UCSD-AML1 (cell line): Measurements from ENCODE around the gene GALNT1.

Experiments used
- DNase-seq: peaks from one replicate; lab custom pipeline; 2025; ENCODE audit not compliant: unreplicated experiment; lab: John Stamatoyannopoulos, UW

Gene GALNT1

DNA sequence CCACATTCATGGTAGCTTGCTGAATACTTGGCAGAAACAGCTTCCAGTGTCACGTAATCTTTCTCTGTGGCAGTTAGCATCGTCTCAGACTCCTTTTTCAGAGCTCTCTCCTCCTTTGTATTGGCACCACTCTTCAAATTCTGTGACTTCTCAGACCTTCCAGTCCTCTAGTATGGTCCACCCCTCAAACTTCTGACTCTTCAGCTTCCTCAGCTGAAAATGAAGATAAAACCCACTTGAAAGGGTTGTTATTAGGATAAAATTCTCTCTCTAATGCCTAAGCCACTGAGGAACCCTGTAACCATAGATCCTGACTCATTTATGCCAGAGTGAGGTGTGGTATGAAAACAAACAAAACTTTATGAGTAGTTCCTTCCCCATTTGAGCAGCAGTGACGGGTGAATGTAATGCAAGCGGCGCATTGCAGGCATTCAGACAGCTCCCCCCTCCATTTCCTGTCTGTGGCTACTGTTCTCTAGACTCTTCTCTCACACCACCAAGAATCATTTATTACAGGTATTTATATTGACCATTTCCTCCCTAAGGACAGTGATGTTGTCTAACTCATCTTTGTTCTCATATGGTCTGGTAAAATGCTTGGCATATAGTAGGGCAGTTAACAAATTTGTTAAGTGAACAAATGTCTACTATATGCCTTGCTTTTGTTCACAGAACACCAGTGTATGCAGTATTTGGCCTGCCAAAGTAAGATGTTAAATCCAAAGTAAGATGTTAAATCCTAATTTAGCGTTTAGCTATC lies 35.3 kb downstream of the GALNT1 start:
- peak; percentile 58 for DNase-seq

DNA sequence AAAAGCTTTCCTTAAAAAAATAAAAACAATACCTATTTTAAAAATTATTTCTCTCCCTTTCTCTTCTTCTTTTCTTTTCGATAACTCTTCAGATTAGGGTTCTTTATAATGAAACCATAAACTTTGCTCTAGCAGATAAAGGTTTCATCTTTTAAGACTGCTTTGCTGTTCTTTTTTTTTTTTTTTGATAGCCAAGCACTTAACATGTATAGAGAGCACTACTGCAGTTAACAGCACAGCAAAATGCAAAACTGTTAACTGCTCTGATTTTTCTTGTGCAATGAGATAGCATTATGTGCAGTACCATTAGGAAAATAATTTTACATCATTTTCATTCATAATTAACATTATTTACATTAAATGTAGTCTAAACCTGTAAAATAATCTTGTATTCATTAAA lies 36.3 kb downstream of the GALNT1 start:
- no peak for DNase-seq

DNA sequence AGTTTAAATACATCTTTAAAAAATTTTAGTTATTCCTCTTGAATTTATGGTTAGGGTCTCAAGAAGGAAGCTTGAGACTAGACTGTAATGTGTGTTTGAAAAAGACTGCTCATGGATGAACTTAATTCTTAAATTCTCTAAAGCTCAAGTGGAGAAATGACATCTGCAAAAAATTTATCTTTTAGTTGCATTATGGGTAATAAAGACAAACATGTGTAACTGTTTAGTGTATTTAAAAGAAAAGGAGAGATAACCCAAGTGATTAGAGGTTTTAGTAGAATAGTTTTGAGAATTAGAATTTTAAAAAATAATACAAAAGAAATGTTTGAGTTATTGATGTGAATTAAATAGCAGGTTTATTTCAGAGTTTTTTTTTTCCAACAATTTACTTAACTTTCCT lies 36.7 kb downstream of the GALNT1 start:
- DNase-seq, result no peak

DNA sequence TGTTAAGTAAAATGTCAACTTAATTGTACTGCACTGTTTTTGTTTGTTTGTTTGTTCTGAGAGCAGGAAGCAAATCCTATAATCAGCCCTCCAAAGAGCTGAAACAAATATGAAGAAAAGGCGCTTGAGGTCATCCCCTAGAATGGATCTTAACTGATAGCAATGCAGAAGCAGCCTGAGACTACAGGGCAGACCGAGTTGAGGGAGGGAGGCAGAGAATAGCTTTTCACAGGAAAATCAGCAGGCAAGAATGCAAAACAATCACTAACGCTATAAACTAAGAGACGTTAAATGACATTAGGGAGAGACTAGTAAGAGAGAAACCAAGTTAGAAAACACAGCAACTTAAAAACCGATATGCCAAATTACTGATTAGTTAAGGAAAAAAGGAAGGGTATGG lies 37.2 kb downstream of the GALNT1 start:
- DNase-seq, result no peak

DNA sequence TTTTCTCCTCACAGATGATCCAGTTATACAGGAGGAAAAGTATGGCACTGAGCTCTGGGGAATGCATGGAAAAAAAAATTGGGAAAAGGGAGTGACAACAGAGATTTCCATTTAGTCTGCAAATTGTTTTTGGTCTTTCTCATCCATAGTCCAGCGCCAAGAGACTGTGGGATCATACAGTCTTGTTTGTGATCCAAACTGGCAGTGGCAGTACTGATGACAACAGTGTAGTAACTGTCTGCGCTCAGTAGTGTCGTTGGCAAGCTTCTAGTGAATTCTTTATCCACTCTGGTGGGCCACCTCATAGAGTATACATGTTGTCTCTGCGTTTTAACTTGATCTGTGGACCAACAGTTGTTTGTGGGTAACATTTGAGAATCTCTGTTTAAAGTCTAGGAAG lies 37.9 kb downstream of the GALNT1 start:
- no peak for DNase-seq

DNA sequence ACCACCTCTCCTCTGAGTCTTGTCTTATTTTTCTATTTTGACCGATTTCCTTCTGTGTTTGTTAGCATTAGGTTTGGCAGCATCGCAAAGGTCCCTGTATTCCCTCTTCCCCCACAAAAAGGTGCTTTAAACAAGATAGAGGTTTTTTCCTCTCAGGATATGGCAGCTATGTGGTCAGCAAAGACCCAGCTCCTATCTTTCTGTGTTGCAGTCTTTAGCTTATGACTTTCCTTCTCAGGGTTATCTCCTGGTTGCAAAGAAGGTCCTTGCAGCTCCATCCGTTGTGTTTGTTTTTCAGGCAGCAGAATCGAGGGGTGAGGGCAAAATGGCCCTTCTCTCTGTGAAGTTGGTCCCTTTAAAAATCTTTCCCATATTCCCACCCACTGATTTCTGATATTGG lies 38.4 kb downstream of the GALNT1 start:
- DNase-seq, result no peak

DNA sequence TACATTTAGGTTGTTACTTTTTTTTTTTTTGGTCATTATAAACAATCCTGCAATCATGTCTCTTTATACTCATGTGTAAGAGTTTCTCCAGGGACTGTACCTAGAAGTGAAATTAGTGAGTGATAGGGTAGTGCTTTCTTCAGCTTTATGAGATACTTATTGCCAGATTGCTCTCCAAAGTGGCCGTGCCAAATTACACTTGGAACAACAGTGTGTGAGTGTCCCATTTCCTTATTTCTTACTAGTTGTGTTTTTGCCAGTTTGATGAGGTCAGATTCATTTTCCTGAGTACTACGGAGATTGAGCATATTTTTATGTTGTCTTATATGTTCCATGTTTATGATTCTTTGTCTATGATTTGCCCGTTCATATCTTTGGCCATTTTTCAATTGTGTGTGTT lies 39.2 kb downstream of the GALNT1 start:
- no peak for DNase-seq

DNA sequence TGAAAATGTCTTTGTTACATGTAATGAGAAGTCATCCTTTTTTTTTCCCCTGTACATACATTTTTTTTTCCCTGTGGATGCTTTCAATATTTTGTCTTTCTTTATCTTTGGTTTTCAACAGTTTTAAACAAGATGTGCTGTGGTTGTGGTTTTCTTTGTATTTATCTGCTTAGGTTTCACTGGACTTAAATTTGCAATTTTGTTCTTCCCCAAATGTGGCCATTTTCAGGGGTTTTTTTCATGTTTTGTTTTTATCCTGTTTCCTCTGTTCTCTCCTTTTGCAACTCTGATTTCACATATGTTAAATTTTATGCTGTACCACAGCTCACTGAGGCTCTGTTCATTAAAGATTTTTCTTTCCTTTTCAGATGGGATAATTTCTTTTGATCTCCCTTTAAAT lies 41.7 kb downstream of the GALNT1 start:
- no peak for DNase-seq

DNA sequence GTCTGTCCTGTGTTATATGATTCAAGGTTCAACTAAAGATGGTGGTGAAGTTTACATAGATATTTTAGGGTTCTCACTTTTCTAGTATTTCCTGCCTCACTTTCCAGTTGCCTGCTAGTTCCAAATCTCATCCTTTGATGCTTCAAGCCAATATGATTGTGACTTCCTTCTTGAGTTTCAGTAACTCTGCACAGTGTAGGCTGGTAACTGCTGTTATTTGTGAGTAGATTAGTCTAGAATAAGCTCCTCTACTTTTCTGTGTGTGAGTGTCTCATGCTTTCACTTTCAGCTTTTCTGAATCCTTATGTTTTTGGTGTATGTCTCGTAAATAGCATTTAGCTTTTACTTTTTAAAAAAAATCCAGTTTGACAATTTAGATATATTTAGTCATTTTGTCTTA lies 42.6 kb downstream of the GALNT1 start:
- DNase-seq, result no peak

DNA sequence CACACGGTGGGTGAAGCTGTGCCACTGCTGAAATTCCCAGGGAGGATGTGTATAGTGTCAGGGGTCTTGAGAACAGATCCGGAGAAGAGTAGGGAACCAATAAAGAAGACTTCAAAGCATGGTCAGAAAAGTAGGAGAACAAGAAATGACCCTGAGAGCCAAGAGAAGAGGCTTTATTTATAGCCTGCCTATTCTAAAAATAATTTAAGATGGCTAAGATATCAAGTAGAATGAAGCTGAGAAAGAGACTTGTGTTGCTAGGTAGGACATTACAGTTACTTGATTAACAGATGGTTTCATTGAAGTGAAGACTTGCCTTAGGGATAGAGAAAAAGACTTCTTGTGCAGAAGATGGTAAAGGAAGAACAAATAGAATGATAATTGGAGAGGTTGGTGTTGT lies 43.7 kb downstream of the GALNT1 start:
- no peak for DNase-seq

DNA sequence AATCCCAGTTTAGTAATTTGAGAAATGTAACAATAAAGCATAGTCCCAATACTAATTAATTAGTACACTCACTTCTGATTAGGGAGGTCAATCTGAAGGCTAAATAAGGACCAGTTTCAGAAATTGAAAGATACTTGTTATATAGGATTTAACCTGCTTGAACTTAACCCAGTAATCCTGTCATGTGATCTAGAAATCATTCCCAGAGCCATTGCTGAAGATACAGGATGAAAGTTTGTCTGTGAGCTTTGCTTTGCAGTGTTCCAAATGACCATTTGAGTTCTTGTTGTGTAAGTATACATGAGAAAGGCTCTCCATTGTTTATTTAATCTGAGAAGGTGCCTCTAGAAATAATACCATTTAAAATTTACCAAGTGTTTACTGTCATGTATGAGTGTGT lies 52.2 kb downstream of the GALNT1 start:
- DNase-seq, result no peak

DNA sequence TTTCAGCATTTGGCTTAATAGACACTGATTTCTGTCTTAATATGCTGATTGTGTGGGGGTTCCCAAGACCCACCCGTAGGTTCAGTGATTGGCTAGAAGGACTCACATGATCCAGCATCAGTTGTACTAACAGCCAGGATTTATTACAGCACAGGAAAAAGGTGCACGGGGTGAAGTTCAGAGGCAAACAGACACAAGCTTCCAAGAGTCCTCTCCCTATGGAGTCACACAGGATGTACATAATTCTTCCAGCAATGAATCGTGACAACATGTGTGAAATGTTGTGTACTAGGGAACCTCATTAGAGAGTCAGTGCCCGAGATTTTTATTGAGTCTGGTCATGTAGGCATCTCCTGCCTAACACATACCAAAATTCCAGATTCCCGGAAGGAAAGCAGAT lies 52.8 kb downstream of the GALNT1 start:
- DNase-seq, result no peak

DNA sequence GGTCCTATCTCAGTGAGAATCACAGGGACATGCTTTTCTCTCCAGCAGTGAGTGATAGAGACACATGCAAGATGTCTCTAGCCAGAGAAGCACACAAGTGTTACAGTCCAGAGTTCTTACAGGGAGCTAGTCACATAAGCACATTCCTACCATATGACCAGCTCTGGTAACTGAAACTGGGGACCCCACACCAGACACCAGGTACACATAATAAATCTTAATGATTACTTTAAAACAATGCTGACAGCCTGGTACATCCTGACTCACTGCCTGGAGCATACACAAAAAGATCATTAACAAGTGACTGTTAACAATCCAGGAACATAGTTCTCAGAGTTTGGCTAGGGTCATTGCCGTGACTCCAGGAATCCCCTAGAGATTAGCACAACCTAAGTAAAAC lies 53.6 kb downstream of the GALNT1 start:
- DNase-seq, result no peak

DNA sequence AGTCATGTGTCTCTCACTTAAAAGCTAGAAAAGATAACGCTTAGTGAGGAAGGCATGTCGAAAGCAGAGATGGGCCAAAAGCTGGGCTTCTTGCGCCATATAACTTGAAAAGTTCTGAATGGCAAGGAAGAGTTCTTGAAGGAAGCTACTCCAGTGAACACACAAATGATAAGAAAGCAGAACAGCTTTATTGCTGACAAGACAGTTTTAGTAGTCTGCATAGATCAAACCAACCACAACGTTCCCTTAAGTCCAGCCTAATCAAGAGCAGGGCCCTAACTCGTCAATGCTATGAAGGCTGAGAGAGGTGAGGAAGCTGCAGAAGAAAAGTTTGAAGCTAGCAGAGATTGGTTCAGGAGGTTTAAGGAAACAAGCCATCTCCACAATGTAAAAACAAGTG lies 55.7 kb downstream of the GALNT1 start:
- DNase-seq, result no peak

DNA sequence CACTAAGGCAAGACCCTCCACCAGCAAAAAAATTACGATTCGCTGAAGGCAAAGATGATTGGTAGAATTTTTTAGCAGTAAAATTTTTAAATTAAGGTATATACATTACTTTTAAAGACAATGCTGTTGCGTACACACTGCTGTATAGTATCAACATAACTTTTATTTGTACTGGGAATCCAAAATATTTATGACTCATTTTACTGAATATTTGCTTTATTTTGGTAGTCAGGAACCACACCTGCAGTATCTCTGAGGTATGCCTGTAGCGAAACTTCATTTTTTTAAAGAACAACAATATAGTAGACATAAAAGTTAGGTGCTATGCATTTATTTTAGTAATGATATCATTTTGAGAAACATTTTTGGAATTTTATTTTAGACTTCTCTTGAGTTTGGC lies 57.8 kb downstream of the GALNT1 start:
- no peak for DNase-seq

DNA sequence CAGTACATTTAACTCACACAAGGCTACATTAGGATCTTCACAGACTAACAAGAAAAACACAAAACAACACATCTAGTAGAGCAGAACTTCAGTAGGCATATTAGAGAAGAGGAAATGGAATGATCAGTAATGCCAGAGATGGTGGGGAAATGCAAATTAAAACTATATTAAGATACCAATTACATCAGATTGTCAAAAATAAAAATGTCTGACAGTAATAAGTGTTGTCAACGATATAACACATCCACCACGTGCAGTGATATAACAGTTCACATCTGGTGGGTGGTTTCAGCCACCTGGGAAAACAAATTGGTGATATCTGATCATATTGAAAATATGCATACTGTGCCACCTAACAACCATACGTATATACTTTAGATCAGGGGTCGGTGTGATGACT lies 59.9 kb downstream of the GALNT1 start:
- no peak for DNase-seq

DNA sequence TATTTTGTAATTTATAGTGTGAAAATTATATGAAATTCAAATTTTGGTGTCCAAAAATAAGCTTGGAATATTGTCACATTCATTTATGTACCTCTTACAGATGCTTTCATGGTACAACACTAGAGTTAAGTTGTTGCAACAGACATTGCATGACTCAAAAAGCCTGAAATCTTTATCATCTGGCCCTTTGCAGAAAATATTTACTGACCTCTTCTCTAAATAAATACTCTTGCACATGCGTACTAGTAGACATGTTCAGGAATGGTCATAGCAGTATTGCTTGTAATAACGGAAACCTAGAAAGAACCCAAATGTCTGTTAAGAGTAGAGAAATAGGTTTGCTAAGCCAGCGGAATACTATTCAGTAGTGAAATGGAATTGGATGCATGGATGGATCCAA lies 60.4 kb downstream of the GALNT1 start:
- DNase-seq, result no peak

DNA sequence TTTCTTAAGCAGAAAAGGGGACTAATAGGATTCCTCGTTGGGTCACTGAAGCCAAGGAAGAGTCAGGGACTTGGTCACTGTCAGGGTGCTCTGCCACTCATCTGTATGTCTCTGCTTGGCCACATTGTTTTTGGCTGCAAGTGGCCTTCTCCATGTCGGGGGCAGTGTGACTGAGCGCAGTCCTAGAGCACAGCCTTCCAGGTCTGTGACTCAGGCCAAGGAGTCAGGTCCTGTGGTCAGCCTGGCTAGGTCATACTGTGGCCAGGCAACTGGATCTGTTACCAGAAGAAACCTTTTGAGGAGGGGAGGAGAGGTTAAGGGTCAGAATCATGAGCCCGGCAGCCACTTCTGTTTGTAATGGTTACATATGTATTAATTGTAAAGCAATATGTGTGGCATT lies 61.3 kb downstream of the GALNT1 start:
- no peak for DNase-seq

DNA sequence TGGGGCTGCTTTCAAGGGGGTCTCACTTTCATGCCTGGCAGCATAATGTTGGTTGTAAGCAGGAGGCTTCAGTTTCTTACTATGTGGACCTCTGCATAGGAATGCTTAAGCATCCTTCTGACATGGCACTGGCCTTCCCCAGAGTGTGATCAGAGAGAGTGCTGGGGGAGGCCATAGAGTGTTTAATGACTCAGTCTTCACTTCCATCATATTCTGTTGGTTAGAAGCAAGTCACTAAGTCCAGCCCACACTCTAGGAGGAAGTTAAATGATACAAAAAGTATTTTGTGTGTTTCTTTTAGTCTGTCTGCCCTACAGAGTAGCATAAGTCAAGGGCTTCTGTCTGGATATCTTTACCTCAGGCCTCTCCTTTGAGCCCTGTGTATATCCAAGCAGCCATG lies 64.9 kb downstream of the GALNT1 start:
- DNase-seq, result no peak

DNA sequence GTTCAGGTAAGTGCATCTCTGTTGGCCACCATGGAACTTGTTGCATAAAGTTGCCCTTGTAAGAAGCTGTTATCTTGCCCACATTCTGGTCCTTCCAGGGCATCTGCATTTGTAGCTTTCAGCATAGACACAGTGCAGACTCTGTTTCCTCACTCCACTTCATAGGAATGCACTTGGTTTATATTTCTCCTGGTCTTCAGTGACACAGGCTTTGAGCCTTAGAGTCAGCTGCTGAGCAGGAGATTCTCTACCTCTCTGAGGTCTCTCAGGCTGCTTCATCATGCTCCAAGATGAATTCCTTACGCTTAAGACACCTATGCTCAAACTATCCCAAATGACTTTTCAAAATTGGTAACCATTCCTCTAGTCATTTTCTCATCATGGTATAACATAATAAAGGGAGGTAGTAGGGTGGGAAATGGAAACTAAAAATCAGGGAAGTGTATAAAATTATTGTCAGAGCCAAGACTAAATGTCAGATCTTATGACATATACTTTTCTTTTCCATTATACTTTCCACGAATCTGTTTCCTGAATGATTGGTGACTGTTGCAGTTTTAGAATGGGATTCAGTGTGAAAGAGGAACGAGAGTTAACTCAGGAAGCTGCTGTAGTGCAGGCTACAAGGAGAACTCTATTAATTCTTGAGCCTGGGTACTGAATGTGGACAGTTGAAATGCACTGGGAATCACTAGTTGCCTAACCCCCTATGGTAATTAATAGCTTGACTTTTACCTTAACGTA lies 72.0 kb downstream of the GALNT1 start:
- DNase-seq, result no peak

DNA sequence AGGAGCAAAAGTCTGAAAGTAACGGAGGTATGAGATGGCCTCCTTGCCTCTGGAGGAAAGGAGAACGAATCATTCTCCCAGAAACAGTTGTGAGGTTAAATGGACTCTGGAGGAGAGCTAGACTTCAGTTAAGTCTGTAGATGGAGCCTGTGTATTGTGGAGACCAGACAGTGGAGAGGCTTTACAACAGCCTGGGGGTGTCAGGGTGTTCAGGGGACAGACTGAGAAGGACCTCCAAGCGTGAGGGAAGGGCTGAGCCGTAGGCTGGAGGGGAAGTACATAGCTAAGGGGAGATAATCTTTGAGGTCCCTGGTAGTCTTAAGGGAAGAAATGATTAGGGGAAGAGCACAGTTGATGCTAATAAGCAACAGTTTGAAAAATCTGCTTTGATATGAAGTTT lies 76.6 kb downstream of the GALNT1 start:
- DNase-seq, result no peak

DNA sequence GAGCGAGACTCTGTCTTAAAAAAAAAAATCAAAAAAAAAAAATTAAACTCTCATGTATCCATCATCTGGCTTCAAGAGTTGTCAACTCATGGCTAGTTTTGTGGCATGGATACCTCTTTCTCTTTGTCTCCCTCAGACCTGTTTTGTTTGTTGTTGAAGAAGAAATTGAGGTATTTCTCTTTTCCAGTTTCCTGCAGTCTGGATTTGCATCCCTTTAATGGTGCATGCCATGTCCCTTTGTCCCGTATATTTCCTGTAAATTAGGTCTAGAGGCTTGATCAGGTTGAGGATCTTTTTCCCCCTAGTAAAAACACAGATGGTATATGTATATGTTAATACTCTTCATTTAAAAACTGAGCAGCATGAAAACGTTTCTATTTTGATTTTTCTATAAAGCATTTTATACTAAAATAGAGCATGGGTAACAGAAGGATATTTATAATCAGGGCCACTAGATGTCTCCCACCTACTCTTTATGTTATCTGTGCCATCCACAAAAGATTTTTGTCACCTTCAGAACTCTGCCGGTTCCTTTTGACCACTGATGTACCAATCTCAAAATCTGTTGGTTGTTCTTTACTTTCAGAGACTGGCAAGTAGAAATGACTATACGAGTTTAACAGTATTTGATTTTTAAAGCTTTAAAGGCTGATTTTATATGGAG lies 80.1 kb downstream of the GALNT1 start:
- no peak for DNase-seq
